Smooth muscle cell (in vitro differentiated cells): ENCODE results near the gene CTNND2. TPM values are rescaled to one million over a fixed set of nuclear protein-coding genes. Genes with fewer than 3 reads are reported as not detected.

Experiments
- DNase-seq: peaks from one replicate; lab custom pipeline; 2025; ENCODE audit not compliant: unreplicated experiment; lab: John Stamatoyannopoulos, UW
- H2AFZ ChIP-seq: fragments of 200-600 bp; sonication (generic); 2 replicates; pipeline ENCODE4 v1.6.0; 2016; ENCODE audit warnings: antibody characterized with exemption, low read depth, mild to moderate bottlenecking
- H3F3A ChIP-seq: fragments of 200-600 bp; sonication (generic); 2 replicates; pipeline ENCODE4 v1.6.0; 2017; ENCODE audit warnings: antibody characterized with exemption, low read depth
- H3K27ac ChIP-seq: fragments of 200-600 bp; sonication (generic); 2 replicates; pipeline ENCODE4 v1.5.1; 2016; ENCODE audit warnings: low read depth, mild to moderate bottlenecking
- H3K27me3 ChIP-seq: fragments of 200-600 bp; sonication (generic); 2 replicates; pipeline ENCODE4 v1.6.1; 2016; ENCODE audit warnings: low read depth, mild to moderate bottlenecking
- H3K36me3 ChIP-seq: fragments of 200-600 bp; sonication (generic); 2 replicates; pipeline ENCODE4 v1.5.1; 2016; ENCODE audit warnings: low read depth
- H3K4me1 ChIP-seq: fragments of 200-600 bp; sonication (generic); 2 replicates; pipeline ENCODE4 v1.5.1; 2016; ENCODE audit warnings: low read depth
- H3K4me2 ChIP-seq: fragments of 200-600 bp; sonication (generic); 2 replicates; pipeline ENCODE4 v1.6.0; 2016; ENCODE audit warnings: mild to moderate bottlenecking
- H3K4me3 ChIP-seq: fragments of 200-600 bp; sonication (generic); 2 replicates; pipeline ENCODE4 v1.5.1; 2016; ENCODE audit warnings: mild to moderate bottlenecking
- H3K79me2 ChIP-seq: fragments of 200-600 bp; sonication (generic); 2 replicates; pipeline ENCODE4 v1.6.0; 2016; ENCODE audit warnings: low read depth, mild to moderate bottlenecking
- H3K9ac ChIP-seq: fragments of 200-600 bp; sonication (generic); 2 replicates; pipeline ENCODE4 v1.6.0; 2016; ENCODE audit warnings: low read depth
- H3K9me3 ChIP-seq: fragments of 200-600 bp; sonication (generic); replicated peaks from 2 replicates; pipeline ENCODE4 v1.5.1; 2016; ENCODE audit warnings: low read depth
- H4K20me1 ChIP-seq: fragments of 200-600 bp; sonication (generic); 2 replicates; pipeline ENCODE4 v1.6.0; 2016; ENCODE audit warnings: low read depth
- CTCF ChIP-seq: fragments of 200-600 bp; sonication (generic); IDR thresholded peaks from 2 replicates; pipeline ENCODE4 v1.5.1; 2017; ENCODE audit warnings: borderline replicate concordance, mild to moderate bottlenecking, antibody characterized with exemption; ENCODE audit not compliant: insufficient read depth, poor library complexity, severe bottlenecking
- WGBS: methylation state at CpG from one replicate; pipeline ENCODE4 v1.1.7; 2016; ENCODE audit warnings: low lambda C conversion rate; 5-methylcytosine and 5-hydroxymethylcytosine counted together
- polyA plus RNA-seq: library from polyadenylated mRNA; unstranded; fragments of >200 nt; fragmentation: Nextera tagmentation; extraction: Ambion mirVana; gene quantifications from 2 replicates; pipeline ENCODE4 v1.2.1, GENCODE V29; 2016
- total RNA-seq: library from RNA; depleted of rRNA; stranded (reverse); fragments of >200 nt; gene quantifications from 2 replicates; pipeline ENCODE4 v1.2.3, GENCODE V29; 2014

The CTNND2 gene
- total and polyA plus RNA-seq, 2 experiments from 2014 or later: 2.7 to 5.8 TPM

- WGBS: 38% methylated on average over 5 of the region's 5 CpGs
These were observed 184.3 kb downstream of the CTNND2 start for GRCh38 chr5:11719888-11720481.

GRCh38 chr5:11715461-11716196, 188.6 kb downstream of the CTNND2 start:
- 97% methylated on average over 6 of the region's 6 CpGs for WGBS
- no peak for DNase-seq
- Histone ChIP-seq H3K4me1 (no peaks in the 10 kb centered on the region), H3K9ac (no peak overlapping the region), H3F3A (no peaks in the 10 kb centered on the region), H3K4me2 (no peak overlapping the region), H3K27me3 (no peaks in the 10 kb centered on the region), H3K9me3 (no peaks in the 10 kb centered on the region), H3K4me3 (no peak overlapping the region), H4K20me1 (no peaks in the 10 kb centered on the region), H3K36me3 (no peaks in the 10 kb centered on the region), H2AFZ (no peak overlapping the region), H3K27ac (no peak overlapping the region), H3K79me2 (no peaks in the 10 kb centered on the region)
- no peak for TF ChIP-seq CTCF

More at GRCh38 chr5:11719888-11720481, 184.3 kb downstream of the CTNND2 start:
- no peak overlapping the region for H2AFZ ChIP-seq
- no peaks in the 10 kb centered on the region for H3K4me1 ChIP-seq
- DNase-seq: no peak
- no peaks in the 10 kb centered on the region for H3K9me3 ChIP-seq
- no peak overlapping the region for H3K9ac ChIP-seq
- no peaks in the 10 kb centered on the region for H3K36me3 ChIP-seq
- no peak overlapping the region for H3K4me3 ChIP-seq
- H4K20me1 ChIP-seq: no peaks in the 10 kb centered on the region
- H3K27ac ChIP-seq: no peak overlapping the region
- no peaks in the 10 kb centered on the region for H3K27me3 ChIP-seq
- H3K79me2 ChIP-seq: no peaks in the 10 kb centered on the region
- no peak overlapping the region for H3K4me2 ChIP-seq
- TF ChIP-seq CTCF: peak; percentile 44
- H3F3A ChIP-seq: no peaks in the 10 kb centered on the region

GRCh38 chr5:11711932-11712331, 192.3 kb downstream of the CTNND2 start:
- H3K4me2 ChIP-seq: no peak overlapping the region
- no peaks in the 10 kb centered on the region for H3K27me3 ChIP-seq
- TF ChIP-seq CTCF: no peak
- no peaks in the 10 kb centered on the region for H4K20me1 ChIP-seq
- H3F3A ChIP-seq: no peaks in the 10 kb centered on the region
- no peak overlapping the region for H3K9ac ChIP-seq
- no peak for DNase-seq
- no peaks in the 10 kb centered on the region for H3K9me3 ChIP-seq
- no peak overlapping the region for H2AFZ ChIP-seq
- H3K27ac ChIP-seq: no peak overlapping the region
- 95% methylated on average over 1 of the region's 1 CpG for WGBS
- H3K4me1 ChIP-seq: no peaks in the 10 kb centered on the region
- H3K79me2 ChIP-seq: no peaks in the 10 kb centered on the region
- H3K36me3 ChIP-seq: no peaks in the 10 kb centered on the region
- no peak overlapping the region for H3K4me3 ChIP-seq

GRCh38 chr5:11709021-11709420, 195.2 kb downstream of the CTNND2 start:
- peak overlapping the region; percentile 32 for H2AFZ ChIP-seq
- H3K9me3 ChIP-seq: no peaks in the 10 kb centered on the region
- 12% methylated on average over 4 of the region's 4 CpGs for WGBS

More at GRCh38 chr5:11709021-11709420, 195.2 kb downstream of the CTNND2 start:
- Histone ChIP-seq H3K9ac (no peak overlapping the region), H3K4me1 (no peaks in the 10 kb centered on the region), H3K4me2 (no peak overlapping the region), H3K36me3 (no peaks in the 10 kb centered on the region), H3F3A (no peaks in the 10 kb centered on the region), H3K79me2 (no peaks in the 10 kb centered on the region), H3K27ac (no peak overlapping the region), H3K27me3 (no peaks in the 10 kb centered on the region), H4K20me1 (no peaks in the 10 kb centered on the region), H3K4me3 (no peak overlapping the region)
- TF ChIP-seq CTCF: no peak
- DNase-seq: no peak
